ENCODE results near the gene COIL. TPM values are rescaled to one million over a fixed set of nuclear protein-coding genes. Genes with fewer than 3 reads are reported as not detected.

Gene COIL
- total and polyA plus RNA-seq, 2 donors (not counting 3 experiments of a cell fraction or from before 2014, with no cell fraction given): 4.2 to 20.6 TPM

DNA sequence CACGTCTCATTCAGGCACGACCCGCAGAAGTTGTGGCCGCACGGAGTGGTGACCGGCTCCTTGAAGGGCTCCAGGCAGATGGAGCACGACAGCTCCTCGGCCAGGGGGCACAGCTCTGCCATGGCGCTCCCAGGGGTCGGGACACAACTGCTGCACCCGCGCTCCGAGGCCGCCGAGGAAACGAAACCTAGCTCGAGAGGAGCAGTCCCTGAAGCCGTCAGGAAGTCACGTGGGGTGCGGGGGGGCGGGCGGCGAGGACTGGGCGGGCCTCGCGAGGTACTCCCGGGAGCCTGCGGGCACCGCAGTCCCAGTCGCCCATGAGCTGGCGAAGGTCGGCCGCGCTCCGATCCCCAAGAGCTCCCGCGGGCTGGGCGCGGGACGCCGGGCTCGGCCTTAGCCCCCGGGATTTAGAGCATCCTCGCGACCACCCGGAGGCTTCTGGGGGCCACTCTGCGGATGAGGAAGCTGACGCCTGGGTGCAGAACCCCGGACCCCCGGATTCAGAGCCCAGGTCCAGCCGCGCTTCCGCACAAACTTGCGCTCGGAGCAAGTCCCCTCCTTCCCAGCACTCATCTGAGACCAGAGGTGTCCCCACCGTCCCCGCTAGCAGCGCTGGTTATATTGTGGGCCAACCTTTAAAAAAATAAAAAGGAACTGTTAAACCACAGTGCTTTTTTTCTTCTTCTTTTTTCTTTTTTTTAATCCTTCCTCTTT lies 46.8 kb downstream of the COIL start, which contains the start of gene TRIM25:
TRIM25 (minus strand) TSS at position 183 of the 714 bp plus-strand sequence; CDS start at position 122, 61 bp downstream.
- peak; percentile 81 for TF ChIP-seq MAX (IDR thresholded peaks at IDR 0.05; ENCODE audit: insufficient read depth, insufficient read length)
- TF ChIP-seq FOS (IDR thresholded peaks at IDR 0.05; ENCODE audit: borderline replicate concordance, insufficient read depth, low read length): no peak
- TF ChIP-seq EZH2 (IDR thresholded peaks at IDR 0.05; ENCODE audit: borderline replicate concordance, low read depth, low read length, severe bottlenecking): no peak
- peak; percentile 100 for TF ChIP-seq POLR2A (IDR thresholded peaks at IDR 0.05; ENCODE audit: low read depth, low read length)
- peak; percentile 100 for TF ChIP-seq POLR2AphosphoS5 (IDR thresholded peaks at IDR 0.05; ENCODE audit: insufficient read depth, low read depth, low read length)
- Histone ChIP-seq H3K36me3 (ENCODE audit: control insufficient read depth in 2 of 2, extremely low read depth in 1 of 2, insufficient read depth in 2 of 2, low read length in 2 of 2) (no peaks in the 10 kb centered on the region), H3K9ac (replicated peaks; ENCODE audit: extremely low read depth, insufficient read depth, low read length) (peak within 1 kb of the TSS; percentile 97), H2AFZ (ENCODE audit: low read depth, low read length) (peak within 1 kb of the TSS; percentile 73), H3K9me3 (replicated peaks; ENCODE audit: control insufficient read depth, insufficient read depth, low read length) (no peaks in the 10 kb centered on the region), H3K4me3 (replicated peaks in 1 of 3; ENCODE audit: insufficient read depth in 1 of 3, low read depth in 1 of 3, low read length in 3 of 3) (peak within 1 kb of the TSS; percentile 79 to 95 (median 88)), H3K27me3 (ENCODE audit: control insufficient read depth in 2 of 2, insufficient read depth in 2 of 2, low read length in 2 of 2) (no peaks in the 10 kb centered on the region), H4K20me1 (replicated peaks; ENCODE audit: control insufficient read depth, extremely low read depth, insufficient read depth, low read length) (no peaks in the 10 kb centered on the region), H3K4me1 (ENCODE audit: control insufficient read depth, extremely low read depth, insufficient read depth, low read length) (peaks cover 33% of the 10 kb centered on the region), H3K79me2 (ENCODE audit: control insufficient read depth, insufficient read depth, low read length) (peaks cover 45% of the 10 kb centered on the region), H3K4me2 (ENCODE audit: insufficient read depth, low read length) (peak within 1 kb of the TSS; percentile 95), H3K9me1 (replicated peaks; ENCODE audit: control insufficient read depth, extremely low read depth, insufficient read depth, low read length) (no peaks in the 10 kb centered on the region), H3K27ac (ENCODE audit: insufficient read depth, low read depth, low read length) (peak within 1 kb of the TSS; percentile 93)
- DNase-seq (ENCODE audit: low read depth, low spot score): peak; percentile 90
- BruUV-seq (replicated peaks): TSS peak; percentile 93
- ChIA-PET POLR2A (interaction anchor here (0.6 to 1.6 kb wide), 15 partner anchors 10 to 134 kb away, joined by 3 to 15 read pairs (median 4); partner anchors contain the start of genes C17orf67 and DGKE), CTCF (interaction anchor here (1.0 to 1.3 kb wide), 3 partner anchors 23 to 80 kb away, joined by 3 to 7 read pairs (median 6); partner anchors contain the start of genes C17orf67 and DGKE)
- intact Hi-C loops (cut with micrococcal nuclease) (loop anchor here (1.0 kb wide), 3 partner anchors 46 to 95 kb away; partner anchors contain the start of gene C17orf67), dilution Hi-C loops (cut with MboI; ENCODE audit: extremely low pct_ligation_motif_present, low sequenced_read_pairs) (no loop called here)
- peak; percentile 92 for FAIRE-seq
